ENCODE results near the gene FAH.

FAH gene

GRCh38 chr15:80208758-80209734 lies 56.2 kb downstream of the FAH start:
- Histone ChIP-seq H3K4me1 (ENCODE audit: control insufficient read depth, insufficient read depth, low read length) (no peaks in the 10 kb centered on the region), H3K9me3 (ENCODE audit: control insufficient read depth in 2 of 2, low read length in 2 of 2) (peaks cover 3 to 4% of the 10 kb centered on the region in 2 donors)

DNA sequence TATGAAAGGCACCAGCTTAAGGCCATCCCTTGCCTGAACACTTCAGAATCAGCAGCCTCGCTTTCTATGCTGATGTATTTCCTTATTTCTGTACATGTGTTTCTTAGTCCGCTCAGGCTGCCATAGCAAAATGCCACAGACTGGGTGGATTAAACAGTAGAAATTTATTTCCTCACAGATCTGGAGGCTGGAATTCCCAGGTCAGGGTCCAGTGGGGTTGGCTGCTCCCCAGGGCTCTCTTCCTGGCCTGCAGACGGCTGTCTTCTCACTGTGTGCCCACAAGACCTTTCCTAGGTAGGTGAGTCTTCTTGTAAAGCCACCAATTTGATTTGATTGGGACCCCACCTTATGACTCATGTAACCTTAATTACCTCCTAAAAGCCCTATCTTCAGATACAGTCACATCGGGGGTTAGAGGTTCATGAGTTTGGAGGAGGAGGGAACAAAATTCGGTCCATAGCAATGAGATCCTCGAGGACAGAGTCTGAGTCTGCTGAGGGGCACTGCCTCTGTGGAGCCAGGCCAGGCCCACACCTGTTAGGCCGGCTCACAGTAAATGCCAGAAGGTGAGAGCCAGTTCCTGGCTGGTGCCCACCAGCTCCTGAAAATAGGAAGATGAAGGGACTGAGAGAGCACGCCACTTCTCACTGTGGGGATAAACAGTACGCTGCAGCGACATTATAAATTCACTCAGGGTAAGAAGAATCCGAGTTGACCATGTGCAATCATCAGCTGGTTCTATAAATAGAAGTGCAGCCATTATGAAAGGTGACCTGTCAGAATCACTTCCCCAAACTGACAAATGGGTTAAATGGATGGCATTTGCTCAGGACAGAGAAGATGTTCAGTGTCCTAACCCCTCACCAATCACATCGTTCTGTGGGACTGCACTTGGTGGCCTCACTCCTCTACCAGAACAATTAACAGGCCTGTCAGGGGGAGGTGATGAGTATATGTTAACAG lies 58.1 kb downstream of the FAH start:
- Histone ChIP-seq H3K4me3 (ENCODE audit: low read length in 2 of 2) (no peak overlapping the region), H3K9ac (ENCODE audit: low read length in 2 of 2) (no peak overlapping the region)

More at GRCh38 chr15:80208758-80209734, 56.2 kb downstream of the FAH start:
- Histone ChIP-seq H3K9ac (ENCODE audit: low read length in 2 of 2) (no peak overlapping the region), H3K27me3 (ENCODE audit: control insufficient read depth in 1 of 2, insufficient read depth in 2 of 2, low read length in 2 of 2) (peaks cover 3 to 6% of the 10 kb centered on the region in 2 donors), H3K27ac (ENCODE audit: low read length) (no peak overlapping the region), H3K36me3 (ENCODE audit: control insufficient read depth in 2 of 2, insufficient read depth in 2 of 2, low read length in 2 of 2) (no peaks in the 10 kb centered on the region), H3K4me3 (ENCODE audit: low read length in 2 of 2) (no peak overlapping the region)

DNA sequence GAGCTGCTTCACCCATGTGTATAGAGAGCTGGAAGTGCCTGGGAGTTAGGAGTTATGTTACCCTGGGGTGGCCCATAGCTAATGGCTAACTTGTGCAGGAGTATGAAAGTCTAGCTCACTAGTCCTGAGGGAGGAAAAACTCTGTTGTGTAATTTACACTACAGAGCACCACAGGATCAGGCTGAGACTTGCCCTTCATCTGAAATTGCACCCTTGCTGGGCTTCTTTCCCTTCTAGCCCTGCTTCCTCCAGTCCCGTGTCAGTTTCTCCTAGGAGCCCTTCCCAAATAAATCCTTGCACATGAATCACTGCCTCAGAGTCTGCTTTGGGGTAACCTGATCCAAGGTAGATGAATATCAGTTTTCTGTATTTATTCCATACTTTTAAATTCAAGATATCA lies 59.2 kb downstream of the FAH start:
- peaks cover 3 to 4% of the 10 kb centered on the region in 2 donors for H3K9me3 ChIP-seq (ENCODE audit: control insufficient read depth in 2 of 2, low read length in 2 of 2)
- H3K4me3 ChIP-seq (ENCODE audit: low read length in 2 of 2): no peak overlapping the region
- H3K27me3 ChIP-seq (ENCODE audit: control insufficient read depth in 1 of 2, insufficient read depth in 2 of 2, low read length in 2 of 2): peaks cover 0 to 6% of the 10 kb centered on the region in 2 donors
- no peak overlapping the region for H3K27ac ChIP-seq (ENCODE audit: low read length)
- H3K9ac ChIP-seq (ENCODE audit: low read length in 2 of 2): no peak overlapping the region
- no peaks in the 10 kb centered on the region for H3K36me3 ChIP-seq (ENCODE audit: control insufficient read depth in 2 of 2, insufficient read depth in 2 of 2, low read length in 2 of 2)
- H3K4me1 ChIP-seq (ENCODE audit: control insufficient read depth, insufficient read depth, low read length): no peaks in the 10 kb centered on the region

More for the DNA sequence above, 58.1 kb downstream of the FAH start:
- H3K27me3 ChIP-seq (ENCODE audit: control insufficient read depth in 1 of 2, insufficient read depth in 2 of 2, low read length in 2 of 2): peaks cover 3 to 6% of the 10 kb centered on the region in 2 donors
- no peaks in the 10 kb centered on the region for H3K4me1 ChIP-seq (ENCODE audit: control insufficient read depth, insufficient read depth, low read length)
- no peak overlapping the region for H3K27ac ChIP-seq (ENCODE audit: low read length)
- no peaks in the 10 kb centered on the region for H3K36me3 ChIP-seq (ENCODE audit: control insufficient read depth in 2 of 2, insufficient read depth in 2 of 2, low read length in 2 of 2)
- peaks cover 3 to 4% of the 10 kb centered on the region in 2 donors for H3K9me3 ChIP-seq (ENCODE audit: control insufficient read depth in 2 of 2, low read length in 2 of 2)

- peaks cover 0 to 3% of the 10 kb centered on the region in 2 donors for H3K27me3 ChIP-seq (ENCODE audit: control insufficient read depth in 1 of 2, insufficient read depth in 2 of 2, low read length in 2 of 2)
- H3K4me3 ChIP-seq (ENCODE audit: low read length in 2 of 2): no peak overlapping the region
- H3K9ac ChIP-seq (ENCODE audit: low read length in 2 of 2): no peak overlapping the region
- no peaks in the 10 kb centered on the region for H3K36me3 ChIP-seq (ENCODE audit: control insufficient read depth in 2 of 2, insufficient read depth in 2 of 2, low read length in 2 of 2)
- no peaks in the 10 kb centered on the region for H3K4me1 ChIP-seq (ENCODE audit: control insufficient read depth, insufficient read depth, low read length)
- H3K9me3 ChIP-seq (ENCODE audit: control insufficient read depth in 2 of 2, low read length in 2 of 2): peaks cover 3 to 4% of the 10 kb centered on the region in 2 donors
- no peak overlapping the region for H3K27ac ChIP-seq (ENCODE audit: low read length)
Observed at GRCh38 chr15:80214910-80215309, 62.1 kb downstream of the FAH start.

DNA sequence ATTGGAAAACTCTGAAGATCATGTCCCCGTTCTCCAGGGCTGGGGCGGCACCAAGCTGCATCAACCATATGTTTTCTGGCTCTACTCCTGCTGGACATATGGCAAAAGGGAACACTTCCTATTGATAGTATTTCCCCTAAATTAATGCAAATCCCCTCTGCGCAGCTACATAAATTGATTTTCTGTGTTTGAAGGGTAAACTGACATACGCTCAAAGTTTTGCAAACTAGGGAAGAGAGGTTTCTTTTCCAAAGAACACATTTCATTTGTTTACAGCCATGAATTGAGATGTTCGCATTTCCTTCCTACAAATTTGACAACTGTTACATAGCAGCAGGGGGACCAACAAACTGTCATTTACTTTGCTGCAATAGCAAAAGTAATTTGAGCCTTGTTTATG lies 63.3 kb downstream of the FAH start:
- no peaks in the 10 kb centered on the region for H3K4me1 ChIP-seq (ENCODE audit: control insufficient read depth, insufficient read depth, low read length)
- no peaks in the 10 kb centered on the region for H3K36me3 ChIP-seq (ENCODE audit: control insufficient read depth in 2 of 2, insufficient read depth in 2 of 2, low read length in 2 of 2)
- H3K4me3 ChIP-seq (ENCODE audit: low read length in 2 of 2): no peak overlapping the region
- H3K27ac ChIP-seq (ENCODE audit: low read length): no peak overlapping the region
- no peak overlapping the region for H3K9ac ChIP-seq (ENCODE audit: low read length in 2 of 2)
- H3K9me3 ChIP-seq (ENCODE audit: control insufficient read depth in 2 of 2, low read length in 2 of 2): peaks cover 3 to 4% of the 10 kb centered on the region in 2 donors
- H3K27me3 ChIP-seq (ENCODE audit: control insufficient read depth in 1 of 2, insufficient read depth in 2 of 2, low read length in 2 of 2): no peaks in the 10 kb centered on the region

GRCh38 chr15:80216911-80217310 lies 64.1 kb downstream of the FAH start:
- no peaks in the 10 kb centered on the region for H3K27me3 ChIP-seq (ENCODE audit: control insufficient read depth in 1 of 2, insufficient read depth in 2 of 2, low read length in 2 of 2)
- H3K4me1 ChIP-seq (ENCODE audit: control insufficient read depth, insufficient read depth, low read length): no peaks in the 10 kb centered on the region
- no peak overlapping the region for H3K27ac ChIP-seq (ENCODE audit: low read length)
- H3K36me3 ChIP-seq (ENCODE audit: control insufficient read depth in 2 of 2, insufficient read depth in 2 of 2, low read length in 2 of 2): no peaks in the 10 kb centered on the region
- no peak overlapping the region for H3K4me3 ChIP-seq (ENCODE audit: low read length in 2 of 2)
- H3K9me3 ChIP-seq (ENCODE audit: control insufficient read depth in 2 of 2, low read length in 2 of 2): peaks cover 3 to 4% of the 10 kb centered on the region in 2 donors
- H3K9ac ChIP-seq (ENCODE audit: low read length in 2 of 2): no peak overlapping the region

GRCh38 chr15:80217327-80217900 lies 64.6 kb downstream of the FAH start:
- H3K9ac ChIP-seq (ENCODE audit: low read length in 2 of 2): no peak overlapping the region
- no peaks in the 10 kb centered on the region for H3K36me3 ChIP-seq (ENCODE audit: control insufficient read depth in 2 of 2, insufficient read depth in 2 of 2, low read length in 2 of 2)
- no peaks in the 10 kb centered on the region for H3K4me1 ChIP-seq (ENCODE audit: control insufficient read depth, insufficient read depth, low read length)
- no peak overlapping the region for H3K27ac ChIP-seq (ENCODE audit: low read length)
- H3K27me3 ChIP-seq (ENCODE audit: control insufficient read depth in 1 of 2, insufficient read depth in 2 of 2, low read length in 2 of 2): no peaks in the 10 kb centered on the region
- no peak overlapping the region for H3K4me3 ChIP-seq (ENCODE audit: low read length in 2 of 2)
- peaks cover 3 to 4% of the 10 kb centered on the region in 2 donors for H3K9me3 ChIP-seq (ENCODE audit: control insufficient read depth in 2 of 2, low read length in 2 of 2)

GRCh38 chr15:80219955-80220354 lies 67.2 kb downstream of the FAH start:
- H3K9ac ChIP-seq (ENCODE audit: low read length in 2 of 2): no peak overlapping the region
- no peak overlapping the region for H3K27ac ChIP-seq (ENCODE audit: low read length)
- H3K4me1 ChIP-seq (ENCODE audit: control insufficient read depth, insufficient read depth, low read length): no peaks in the 10 kb centered on the region
- H3K36me3 ChIP-seq (ENCODE audit: control insufficient read depth in 2 of 2, insufficient read depth in 2 of 2, low read length in 2 of 2): no peaks in the 10 kb centered on the region
- H3K9me3 ChIP-seq (ENCODE audit: control insufficient read depth in 2 of 2, low read length in 2 of 2): no peaks in the 10 kb centered on the region
- H3K4me3 ChIP-seq (ENCODE audit: low read length in 2 of 2): no peak overlapping the region
- no peaks in the 10 kb centered on the region for H3K27me3 ChIP-seq (ENCODE audit: control insufficient read depth in 1 of 2, insufficient read depth in 2 of 2, low read length in 2 of 2)

DNA sequence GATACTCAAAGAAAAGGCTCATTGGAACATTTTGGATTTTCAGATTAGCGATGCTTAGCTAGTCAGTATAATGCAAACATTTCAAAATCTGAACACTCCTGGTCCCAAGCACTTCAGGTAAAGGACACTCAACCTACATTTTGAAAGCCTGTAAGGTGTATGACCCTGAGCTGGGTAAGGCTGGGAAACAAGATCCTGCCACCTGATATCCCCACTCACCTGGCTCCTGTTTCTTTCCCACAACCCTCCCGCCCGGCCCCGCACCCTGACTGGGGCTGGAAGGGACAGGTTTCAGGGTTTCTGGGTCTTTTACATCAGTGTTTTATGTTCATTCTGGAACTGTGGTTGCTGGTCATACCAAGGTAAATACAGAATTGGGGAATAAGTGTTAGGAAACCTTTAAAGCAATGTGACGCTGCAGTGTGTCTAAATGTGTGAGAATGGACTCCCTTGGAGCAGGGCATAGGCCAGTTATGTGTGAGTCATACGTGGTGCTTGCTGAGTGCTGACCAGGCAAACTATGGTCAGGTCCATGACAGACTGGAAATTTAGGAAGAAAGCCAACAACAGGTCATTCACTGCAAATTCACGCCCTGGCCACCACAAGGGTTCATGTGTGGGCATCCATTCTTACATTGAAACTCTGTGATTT lies 76.3 kb downstream of the FAH start:
- Histone ChIP-seq H3K9me3 (ENCODE audit: control insufficient read depth in 2 of 2, low read length in 2 of 2) (no peaks in the 10 kb centered on the region), H3K4me3 (ENCODE audit: low read length in 2 of 2) (no peak overlapping the region), H3K27ac (ENCODE audit: low read length) (no peak overlapping the region), H3K36me3 (ENCODE audit: control insufficient read depth in 2 of 2, insufficient read depth in 2 of 2, low read length in 2 of 2) (no peaks in the 10 kb centered on the region), H3K27me3 (ENCODE audit: control insufficient read depth in 1 of 2, insufficient read depth in 2 of 2, low read length in 2 of 2) (peaks cover 0 to 12% of the 10 kb centered on the region in 2 donors), H3K9ac (ENCODE audit: low read length in 2 of 2) (no peak overlapping the region), H3K4me1 (ENCODE audit: control insufficient read depth, insufficient read depth, low read length) (no peaks in the 10 kb centered on the region)

DNA sequence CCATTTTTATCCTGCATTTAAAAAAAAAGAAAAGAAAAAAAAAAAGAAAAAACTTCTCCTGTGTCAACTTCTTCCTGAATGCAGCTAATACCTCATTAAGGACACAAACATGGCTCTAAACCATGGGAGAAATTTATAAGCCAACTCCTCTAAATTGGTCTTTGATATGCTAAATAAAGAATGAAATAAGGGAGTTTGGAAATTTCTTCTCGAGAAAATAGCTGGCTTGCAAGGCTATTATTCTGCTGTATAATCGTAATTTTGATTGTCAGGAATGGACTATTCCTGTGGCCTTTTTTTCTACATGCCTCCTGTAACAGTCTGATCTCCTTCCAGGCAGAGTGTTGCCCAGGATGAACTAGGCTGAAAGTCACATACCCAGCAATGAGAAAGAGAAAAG lies 78.6 kb downstream of the FAH start:
- H3K27me3 ChIP-seq (ENCODE audit: control insufficient read depth in 1 of 2, insufficient read depth in 2 of 2, low read length in 2 of 2): peaks cover 0 to 23% of the 10 kb centered on the region in 2 donors
- no peak overlapping the region for H3K9ac ChIP-seq (ENCODE audit: low read length in 2 of 2)
- no peaks in the 10 kb centered on the region for H3K36me3 ChIP-seq (ENCODE audit: control insufficient read depth in 2 of 2, insufficient read depth in 2 of 2, low read length in 2 of 2)
- no peak overlapping the region for H3K27ac ChIP-seq (ENCODE audit: low read length)
- H3K4me3 ChIP-seq (ENCODE audit: low read length in 2 of 2): no peak overlapping the region
- H3K9me3 ChIP-seq (ENCODE audit: control insufficient read depth in 2 of 2, low read length in 2 of 2): no peaks in the 10 kb centered on the region
- no peaks in the 10 kb centered on the region for H3K4me1 ChIP-seq (ENCODE audit: control insufficient read depth, insufficient read depth, low read length)

All from stomach smooth muscle (tissue), 2 donors.